Spleen (tissue), 7 donors: ENCODE data around the gene OR52E1.

ENCODE experiments used
- CTCF ChIP-seq, 11 experiments: fragments of 200-600 bp in 7 of 11; fragments of 450-650 bp in 4 of 11; sonication (generic) in 4 of 11; IDR thresholded peaks in 8 of 11; conservative IDR thresholded peaks in 3 of 11; 1 replicate in 7 of 11; 2 replicates in 4 of 11; pipeline versions ENCODE4 v1.4.0 to v1.8.0; 2016 to 2021; ENCODE audit warnings: antibody characterized with exemption in 11 of 11, inconsistent platforms in 4 of 11, mild to moderate bottlenecking in 1 of 11
- POLR2A ChIP-seq, 3 donors: fragments of 450-650 bp; IDR thresholded peaks; one replicate each; pipeline ENCODE4 v1.5.1; 2017; ENCODE audit warnings: antibody characterized with exemption in 3 of 3, mild to moderate bottlenecking in 1 of 3
- POLR2AphosphoS5 ChIP-seq, 3 donors: sonication (generic); formaldehyde crosslinking; IDR thresholded peaks; one replicate each; pipeline ENCODE4 v1.5.1; 2017; ENCODE audit warnings: antibody characterized with exemption in 3 of 3
- donor health status: DM: no; HTN: no; CAD: no; lungs with moderate emphysema.
- donor health status: DM: no; HTN: no; CAD: no.
- donor health status: DM: no; HTN: no; CAD: no.

- TF ChIP-seq POLR2AphosphoS5 (IDR thresholded peaks at IDR 0.05) (no peak), CTCF (IDR thresholded peaks at IDR 0.05 in 8 of 11, conservative IDR thresholded peaks at IDR 0.05 in 3 of 11) (no peak), POLR2A (IDR thresholded peaks at IDR 0.05) (no peak)
These were observed 32.7 kb upstream of the OR52E1 start for GRCh38 chr11:5036669-5037068.
